CD14-positive monocyte (primary cell): ENCODE results near the gene RFFL. TPM values are rescaled to one million over a fixed set of nuclear protein-coding genes. Genes with fewer than 3 reads are reported as not detected.

Experiments
- DNase-seq, 3 donors: peaks; one replicate each; pipeline ENCODE4 v3.0.0-alpha.2; 2011 to 2022
- H2AFZ ChIP-seq: 2 replicates; pipeline ENCODE4 v1.6.0; 2012; ENCODE audit warnings: mild to moderate bottlenecking, low read depth, low read length, inconsistent platforms; ENCODE audit not compliant: insufficient read depth, poor library complexity, severe bottlenecking
- H3K27ac ChIP-seq, 2 donors: 1 replicate in 1 of 2; 2 replicates in 1 of 2; pipeline ENCODE4 v1.5.1; 2012 to 2013; ENCODE audit warnings: low read length in 2 of 2, control low read depth in 1 of 2, inconsistent platforms in 1 of 2, low read depth in 1 of 2, mild to moderate bottlenecking in 1 of 2
- H3K27me3 ChIP-seq, 2 donors: one replicate each; pipeline versions ENCODE4 v1.6.0 to v1.6.1; 2011 to 2013; ENCODE audit warnings: low read length in 2 of 2; ENCODE audit not compliant: control insufficient read depth in 2 of 2, insufficient read depth in 2 of 2
- H3K36me3 ChIP-seq, 2 donors: replicated peaks in 1 of 2; 1 replicate in 1 of 2; 2 replicates in 1 of 2; pipeline versions ENCODE4 v1.5.1 to v1.6.1; 2012 to 2013; ENCODE audit warnings: low read length in 2 of 2, control low read depth in 1 of 2, inconsistent platforms in 1 of 2, mild to moderate bottlenecking in 1 of 2; ENCODE audit not compliant: insufficient read depth in 2 of 2, control insufficient read depth in 1 of 2
- H3K4me1 ChIP-seq, 2 donors: 1 replicate in 1 of 2; 2 replicates in 1 of 2; pipeline versions ENCODE4 v1.5.1 to v1.6.1; 2012 to 2013; ENCODE audit warnings: low read length in 2 of 2, control low read depth in 1 of 2, inconsistent platforms in 1 of 2, mild to moderate bottlenecking in 1 of 2, moderate library complexity in 1 of 2; ENCODE audit not compliant: insufficient read depth in 2 of 2, control insufficient read depth in 1 of 2
- H3K4me2 ChIP-seq: replicated peaks from 2 replicates; pipeline ENCODE3; 2012; ENCODE audit warnings: low read length, moderate library complexity, mild to moderate bottlenecking; ENCODE audit not compliant: poor library complexity, severe bottlenecking; ENCODE audit errors: extremely low read depth
- H3K4me3 ChIP-seq, 3 experiments: fragments of 200-600 bp in 1 of 3; sonication (generic) in 1 of 3; replicated peaks in 1 of 3; 1 replicate in 2 of 3; 2 replicates in 1 of 3; pipeline ENCODE4 v1.5.1; 2011 to 2013; ENCODE audit warnings: low read length in 3 of 3, mild to moderate bottlenecking in 3 of 3, control low read depth in 2 of 3, low read depth in 2 of 3, inconsistent platforms in 1 of 3, moderate library complexity in 1 of 3
- H3K79me2 ChIP-seq: 2 replicates; pipeline ENCODE4 v1.6.0; 2012; ENCODE audit warnings: mild to moderate bottlenecking, control low read depth, inconsistent platforms, low read length, moderate library complexity; ENCODE audit not compliant: insufficient read depth
- H3K9ac ChIP-seq: 2 replicates; pipeline ENCODE4 v1.6.0; 2017; ENCODE audit warnings: low read length, mild to moderate bottlenecking; ENCODE audit not compliant: insufficient read depth, poor library complexity, severe bottlenecking
- H3K9me3 ChIP-seq, 2 donors: replicated peaks in 1 of 2; 1 replicate in 1 of 2; 2 replicates in 1 of 2; pipeline versions ENCODE4 v1.5.1 to v1.6.1; 2012 to 2013; ENCODE audit warnings: low read length in 2 of 2, control low read depth in 1 of 2; ENCODE audit not compliant: control insufficient read depth in 1 of 2, insufficient read depth in 1 of 2
- H4K20me1 ChIP-seq: 2 replicates; pipeline ENCODE4 v1.6.0; 2012; ENCODE audit warnings: mild to moderate bottlenecking, low read length, control low read depth, moderate library complexity; ENCODE audit not compliant: insufficient read depth
- H3K27ac Mint-ChIP-seq, 7 donors: one replicate each; pipeline ENCODE4 v1.8.0; 2020; ENCODE audit warnings: mild to moderate bottlenecking in 7 of 7, mixed read lengths in 7 of 7, moderate library complexity in 6 of 7, inconsistent platforms in 2 of 7
- H3K27me3 Mint-ChIP-seq, 3 donors: one replicate each; pipeline ENCODE4 v1.8.0; 2021 to 2022; ENCODE audit warnings: low read depth in 3 of 3, mild to moderate bottlenecking in 3 of 3, mixed read lengths in 3 of 3, moderate library complexity in 3 of 3, inconsistent platforms in 1 of 3
- H3K36me3 Mint-ChIP-seq, 2 donors: one replicate each; pipeline ENCODE4 v1.8.0; 2020; ENCODE audit warnings: mixed read lengths in 2 of 2, inconsistent platforms in 1 of 2, mild to moderate bottlenecking in 1 of 2
- H3K4me1 Mint-ChIP-seq: one replicate; pipeline ENCODE4 v1.8.0; 2020; ENCODE audit warnings: mild to moderate bottlenecking, mixed read lengths
- H3K4me3 Mint-ChIP-seq, 2 donors: one replicate each; pipeline ENCODE4 v1.8.0; 2020; ENCODE audit warnings: mild to moderate bottlenecking in 2 of 2, mixed read lengths in 2 of 2, moderate library complexity in 1 of 2
- H3K9me3 Mint-ChIP-seq, 7 donors: one replicate each; pipeline ENCODE4 v1.8.0; 2020 to 2022; ENCODE audit warnings: mixed read lengths in 7 of 7, mild to moderate bottlenecking in 6 of 7, moderate library complexity in 6 of 7, inconsistent platforms in 2 of 7
- CTCF ChIP-seq: fragments of 200-600 bp; IDR thresholded peaks from one replicate; pipeline ENCODE4 v1.8.0; 2022; ENCODE audit warnings: antibody characterized with exemption, mild to moderate bottlenecking
- whole genome bisulfite sequencing: methylation state at CpG from one replicate; pipeline ENCODE4 v1.1.5; 2013; ENCODE audit warnings: missing lambda C conversion rate; ENCODE audit not compliant: insufficient coverage; 5-methylcytosine and 5-hydroxymethylcytosine counted together
- intact Hi-C, 2 donors: fragments of 100-400 bp; cut with micrococcal nuclease; formaldehyde crosslinking; loops; one replicate each; pipeline versions ENCODE4 v1.15.0 to v1.15.1; 2023
- polyA plus RNA-seq, 3 donors: library from polyadenylated mRNA; depleted of rRNA in 1 of 3; unstranded in 2 of 3; stranded (reverse) in 1 of 3; fragments of 300-500 nt in 2 of 3; fragments of >200 nt in 1 of 3; fragmentation: Illumina TruSeq in 2 of 3; gene quantifications; 1 replicate in 2 of 3; 2 replicates in 1 of 3; pipeline ENCODE4 v1.2.3, GENCODE V29; 2012 to 2021

The RFFL gene
- polyA plus RNA-seq, 3 donors, result 16.1 to 25.1 (median 24.7) TPM

GRCh38 chr17:35086931-35087573 is 23.5 kb upstream of the RFFL start:
- 69% methylated on average over 2 of the region's 8 CpGs for WGBS
- Histone ChIP-seq H3K9me3 (no peaks in the 10 kb centered on the region), H3K4me3 (peak overlapping the region in 1 of 3 experiments; percentile 100), H4K20me1 (peaks cover 23% of the 10 kb centered on the region), H3K4me1 (peaks cover 21 to 28% of the 10 kb centered on the region in 2 donors), H3K27ac (peak overlapping the region in 1 of 2 donors; percentile 92), H3K36me3 (no peaks in the 10 kb centered on the region), H3K4me2 (peak overlapping the region; percentile 90), H3K9ac (no peak overlapping the region), H3K79me2 (peaks cover 66% of the 10 kb centered on the region), H3K27me3 (no peaks in the 10 kb centered on the region), H2AFZ (no peak overlapping the region)
- H3K4me1 Mint-ChIP-seq, result peaks cover 31% of the 10 kb centered on the region
- intact Hi-C loops, result loop anchor here (5.0 kb wide), 3 partner anchors 35 to 105 kb away; partner anchors contain the start of gene LIG3 (in 1 of the 2)
- H3K9me3 Mint-ChIP-seq, result no peaks in the 10 kb centered on the region
- peak overlapping the region in 6 of 7 donors; percentile 26 to 97 (median 93) for H3K27ac Mint-ChIP-seq
- H3K4me3 Mint-ChIP-seq, result peak overlapping the region; percentile 91 to 97
- DNase-seq, result peak in 1 of 3 donors; percentile 29
- peaks cover 0 to 2% (median 0%) of the 10 kb centered on the region in 3 donors for H3K27me3 Mint-ChIP-seq
- TF ChIP-seq CTCF, result no peak
- H3K36me3 Mint-ChIP-seq, result peaks cover 0 to 12% of the 10 kb centered on the region in 2 donors

- no peak overlapping the region for H3K4me3 Mint-ChIP-seq
- Histone ChIP-seq H3K36me3 (no peaks in the 10 kb centered on the region), H3K9me3 (no peaks in the 10 kb centered on the region), H2AFZ (no peak overlapping the region), H3K27me3 (no peaks in the 10 kb centered on the region), H4K20me1 (peaks cover 25% of the 10 kb centered on the region), H3K27ac (no peak overlapping the region), H3K4me1 (peaks cover 21 to 28% of the 10 kb centered on the region in 2 donors), H3K9ac (no peak overlapping the region), H3K4me3 (no peak overlapping the region), H3K4me2 (no peak overlapping the region), H3K79me2 (peaks cover 74% of the 10 kb centered on the region)
- H3K27me3 Mint-ChIP-seq, result peaks cover 0 to 2% (median 0%) of the 10 kb centered on the region in 3 donors
- DNase-seq, result no peak
- 92% methylated on average over 7 of the region's 8 CpGs for WGBS
- no peaks in the 10 kb centered on the region for H3K9me3 Mint-ChIP-seq
- peaks cover 34% of the 10 kb centered on the region for H3K4me1 Mint-ChIP-seq
- peaks cover 0 to 12% of the 10 kb centered on the region in 2 donors for H3K36me3 Mint-ChIP-seq
- TF ChIP-seq CTCF, result no peak
- intact Hi-C loops, result loop anchor here (5.0 kb wide), 3 partner anchors 34 to 104 kb away; partner anchors contain the start of gene LIG3 (in 1 of the 2)
- no peak overlapping the region for H3K27ac Mint-ChIP-seq
Measured at GRCh38 chr17:35086164-35086563, 22.7 kb upstream of the RFFL start.
